ENCODE results near the gene AGMAT. TPM values are rescaled to one million over a fixed set of nuclear protein-coding genes. Genes with fewer than 3 reads are reported as not detected.

The AGMAT gene
- polyA plus RNA-seq, 1 experiment: 0.74 TPM

DNA sequence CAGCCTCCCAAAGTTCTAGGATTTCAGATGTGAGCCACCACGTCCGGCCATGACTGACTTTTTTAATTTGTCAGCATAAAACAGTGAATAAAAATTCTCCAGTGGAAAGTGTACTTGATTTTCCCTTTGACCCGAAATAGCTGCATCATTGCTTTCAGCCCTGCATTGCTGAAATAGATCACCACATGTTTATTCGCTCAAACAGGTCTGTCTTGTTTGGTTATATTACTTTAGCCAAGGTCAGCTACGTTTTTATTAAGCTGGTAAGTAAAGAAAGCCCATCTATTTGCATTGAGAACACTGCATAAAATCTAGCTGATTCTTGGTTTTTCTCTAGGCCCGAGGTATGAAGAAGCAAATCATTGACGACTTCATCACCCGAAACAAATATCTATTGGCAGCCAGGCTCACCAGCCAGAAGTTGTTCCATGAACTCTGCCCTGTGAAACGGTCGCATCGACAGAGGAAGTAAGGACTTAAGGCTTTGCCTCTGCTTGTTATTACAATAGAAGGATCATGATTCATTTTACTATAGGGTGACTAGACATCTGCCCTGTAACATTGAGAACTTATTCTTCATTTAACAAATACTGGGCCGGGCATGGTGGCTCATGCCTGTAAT is 25.6 kb downstream of the AGMAT start:
- Histone ChIP-seq H3K9me3 (ENCODE audit: control insufficient read depth, insufficient read depth, low read length) (no peaks in the 10 kb centered on the region), H3K27ac (ENCODE audit: low read depth, low read length) (no peak overlapping the region), H3K27me3 (ENCODE audit: control insufficient read depth, insufficient read depth, low read length) (no peaks in the 10 kb centered on the region), H3K4me3 (ENCODE audit: low read depth, low read length) (no peak overlapping the region)
- TF ChIP-seq, protein P1, sequence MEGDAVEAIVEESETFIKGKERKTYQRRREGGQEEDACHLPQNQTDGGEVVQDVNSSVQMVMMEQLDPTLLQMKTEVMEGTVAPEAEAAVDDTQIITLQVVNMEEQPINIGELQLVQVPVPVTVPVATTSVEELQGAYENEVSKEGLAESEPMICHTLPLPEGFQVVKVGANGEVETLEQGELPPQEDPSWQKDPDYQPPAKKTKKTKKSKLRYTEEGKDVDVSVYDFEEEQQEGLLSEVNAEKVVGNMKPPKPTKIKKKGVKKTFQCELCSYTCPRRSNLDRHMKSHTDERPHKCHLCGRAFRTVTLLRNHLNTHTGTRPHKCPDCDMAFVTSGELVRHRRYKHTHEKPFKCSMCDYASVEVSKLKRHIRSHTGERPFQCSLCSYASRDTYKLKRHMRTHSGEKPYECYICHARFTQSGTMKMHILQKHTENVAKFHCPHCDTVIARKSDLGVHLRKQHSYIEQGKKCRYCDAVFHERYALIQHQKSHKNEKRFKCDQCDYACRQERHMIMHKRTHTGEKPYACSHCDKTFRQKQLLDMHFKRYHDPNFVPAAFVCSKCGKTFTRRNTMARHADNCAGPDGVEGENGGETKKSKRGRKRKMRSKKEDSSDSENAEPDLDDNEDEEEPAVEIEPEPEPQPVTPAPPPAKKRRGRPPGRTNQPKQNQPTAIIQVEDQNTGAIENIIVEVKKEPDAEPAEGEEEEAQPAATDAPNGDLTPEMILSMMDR (IDR thresholded peaks at IDR 0.05; ENCODE audit: low read depth, low read length): no peak
- ChIA-PET POLR2A (no interaction called here), CTCF (no interaction called here)
- no peak for DNase-seq (ENCODE audit: low read depth, low spot score)

DNA sequence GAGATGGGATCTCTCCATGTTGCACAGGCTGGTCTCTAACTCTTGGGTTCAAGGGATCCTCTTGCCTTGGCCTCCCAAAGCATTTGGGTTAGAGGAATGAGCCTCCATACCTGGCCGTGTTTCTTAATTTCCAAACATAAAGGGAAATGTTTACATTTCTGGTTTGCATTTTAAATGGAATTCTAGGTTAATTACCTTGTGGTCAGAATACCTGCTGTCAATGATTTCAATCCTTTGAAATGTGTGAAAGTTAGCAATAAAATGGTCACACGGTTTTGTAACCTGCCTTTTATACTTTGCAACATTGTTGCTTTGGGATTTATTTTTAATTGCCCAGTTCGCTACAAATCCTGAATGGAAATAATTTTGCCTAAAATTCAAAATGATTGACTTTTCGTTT is 26.3 kb downstream of the AGMAT start:
- no peaks in the 10 kb centered on the region for H3K9me3 ChIP-seq (ENCODE audit: control insufficient read depth, insufficient read depth, low read length)
- no peak overlapping the region for H3K4me3 ChIP-seq (ENCODE audit: low read depth, low read length)
- ChIA-PET CTCF (no interaction called here), POLR2A (no interaction called here)
- TF ChIP-seq, protein P1 (IDR thresholded peaks at IDR 0.05; ENCODE audit: low read depth, low read length): no peak
- no peak for DNase-seq (ENCODE audit: low read depth, low spot score)
- no peak overlapping the region for H3K27ac ChIP-seq (ENCODE audit: low read depth, low read length)
- no peaks in the 10 kb centered on the region for H3K27me3 ChIP-seq (ENCODE audit: control insufficient read depth, insufficient read depth, low read length)

DNA sequence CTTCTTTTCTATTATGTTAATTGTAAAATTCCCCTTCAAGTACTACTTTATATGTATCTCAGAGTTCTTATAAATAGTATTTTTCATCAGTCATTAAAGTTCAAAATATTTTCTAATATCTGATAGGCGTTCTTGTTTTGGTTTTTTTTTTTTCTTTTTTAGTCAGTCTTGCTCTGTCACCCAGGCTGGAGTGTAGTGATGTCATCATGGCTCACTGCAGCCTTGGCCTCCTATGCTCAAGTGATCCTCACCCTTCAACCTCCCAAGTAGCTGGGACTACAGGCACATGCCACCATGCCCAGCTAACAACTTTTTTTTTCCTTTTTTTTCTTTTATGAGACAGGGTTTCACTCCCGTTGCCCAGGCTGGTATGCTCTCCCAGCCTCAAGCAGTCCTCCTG is 27.3 kb downstream of the AGMAT start:
- H3K27ac ChIP-seq (ENCODE audit: low read depth, low read length): no peak overlapping the region
- H3K27me3 ChIP-seq (ENCODE audit: control insufficient read depth, insufficient read depth, low read length): no peaks in the 10 kb centered on the region
- H3K9me3 ChIP-seq (ENCODE audit: control insufficient read depth, insufficient read depth, low read length): no peaks in the 10 kb centered on the region
- no peak for DNase-seq (ENCODE audit: low read depth, low spot score)
- ChIA-PET CTCF (no interaction called here), POLR2A (interaction anchor here (0.7 kb wide), 1 partner anchor 649 kb away, joined by 6 read pairs; no protein-coding TSS in a partner anchor)
- TF ChIP-seq, protein P1 (IDR thresholded peaks at IDR 0.05; ENCODE audit: low read depth, low read length): no peak
- no peak overlapping the region for H3K4me3 ChIP-seq (ENCODE audit: low read depth, low read length)

DNA sequence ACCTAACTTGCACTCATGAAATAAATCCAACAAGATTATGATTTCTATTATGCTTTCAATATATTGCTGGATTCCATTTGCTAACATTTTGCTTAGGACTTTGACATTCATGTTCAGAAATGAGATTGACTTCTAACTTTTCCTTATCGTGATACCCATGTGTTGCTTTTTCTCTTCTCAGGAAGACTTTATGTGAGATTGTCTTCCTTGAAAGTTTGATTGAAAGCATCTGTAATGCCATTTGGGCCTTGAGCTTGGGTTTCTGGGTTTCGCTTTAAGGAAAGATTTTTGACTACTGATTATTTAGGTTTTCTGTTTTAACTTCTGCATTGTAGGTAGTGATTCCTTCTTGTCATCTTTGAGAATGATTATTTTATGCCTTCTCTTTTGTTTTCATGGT is 27.8 kb downstream of the AGMAT start:
- no peaks in the 10 kb centered on the region for H3K9me3 ChIP-seq (ENCODE audit: control insufficient read depth, insufficient read depth, low read length)
- CTCF ChIA-PET: no interaction called here
- POLR2A ChIA-PET: no interaction called here
- no peak for DNase-seq (ENCODE audit: low read depth, low spot score)
- no peak overlapping the region for H3K27ac ChIP-seq (ENCODE audit: low read depth, low read length)
- no peak overlapping the region for H3K4me3 ChIP-seq (ENCODE audit: low read depth, low read length)
- H3K27me3 ChIP-seq (ENCODE audit: control insufficient read depth, insufficient read depth, low read length): no peaks in the 10 kb centered on the region
- TF ChIP-seq, protein P1 (IDR thresholded peaks at IDR 0.05; ENCODE audit: low read depth, low read length): no peak

DNA sequence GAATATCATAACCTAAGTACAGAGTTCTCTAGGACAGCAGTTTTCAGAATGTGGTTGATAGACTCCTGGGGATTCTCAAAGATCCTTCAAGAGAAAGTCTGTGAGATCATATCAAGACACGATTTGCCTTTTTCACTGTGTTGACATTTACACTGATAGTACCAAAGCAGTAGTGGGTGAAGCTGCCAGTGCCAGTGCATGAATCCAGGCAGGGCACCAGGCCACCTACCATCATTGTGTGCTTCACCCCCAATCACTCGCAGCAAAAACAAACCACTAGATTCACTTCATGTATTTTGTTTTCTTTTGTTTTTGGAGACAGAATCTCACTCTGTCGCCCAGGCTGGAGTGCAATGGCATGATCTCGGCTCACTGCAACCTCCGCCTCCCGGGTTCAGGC is 34.3 kb downstream of the AGMAT start:
- Histone ChIP-seq H3K4me3 (ENCODE audit: low read depth, low read length) (no peak overlapping the region), H3K9me3 (ENCODE audit: control insufficient read depth, insufficient read depth, low read length) (no peaks in the 10 kb centered on the region), H3K27ac (ENCODE audit: low read depth, low read length) (no peak overlapping the region), H3K27me3 (ENCODE audit: control insufficient read depth, insufficient read depth, low read length) (no peaks in the 10 kb centered on the region)
- TF ChIP-seq, protein P1 (IDR thresholded peaks at IDR 0.05; ENCODE audit: low read depth, low read length): no peak
- ChIA-PET POLR2A (no interaction called here), CTCF (no interaction called here)
- DNase-seq (ENCODE audit: low read depth, low spot score): no peak
